Measurements from ENCODE around the gene MLX.
A peak's percentile ranks its signal among the peaks of the same experiment; 100 is the strongest.
"Not testable (repeated sequence)": the region's sequence is repeated elsewhere in the genome, so short reads cannot be mapped to it uniquely, and the experiment has no call there.

The MLX gene

DNA sequence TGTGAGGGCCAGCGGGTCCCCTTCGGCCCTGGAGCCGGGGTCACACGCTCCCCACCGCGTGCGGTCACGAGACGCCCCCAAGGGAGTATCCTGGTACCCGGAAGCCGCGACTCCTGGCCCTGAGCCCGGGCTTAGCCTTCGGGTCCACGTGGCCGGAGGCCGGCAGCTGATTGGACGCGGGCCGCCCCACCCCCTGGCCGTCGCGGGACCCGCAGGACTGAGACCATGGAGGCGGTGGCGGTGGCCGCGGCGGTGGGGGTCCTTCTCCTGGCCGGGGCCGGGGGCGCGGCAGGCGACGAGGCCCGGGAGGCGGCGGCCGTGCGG is 30.9 kb upstream of the MLX start, which contains the start of gene NAGLU:
NAGLU (plus strand) TSS at position 194 of the 324 bp plus-strand sequence; CDS start at position 226, 32 bp downstream.
- in situ Hi-C loops (cut with HindIII; ENCODE audit: low sequenced_read_pairs) = no loop called here
- peak; percentile 82 for DNase-seq (ENCODE audit: low read depth, low spot score)
- no peak for TF ChIP-seq CTCF (IDR thresholded peaks at IDR 0.05; ENCODE audit: low read depth, low read length)
- peak within 1 kb of the TSS; percentile 50 for H3K4me3 ChIP-seq (ENCODE audit: low read depth, low read length)

DNA sequence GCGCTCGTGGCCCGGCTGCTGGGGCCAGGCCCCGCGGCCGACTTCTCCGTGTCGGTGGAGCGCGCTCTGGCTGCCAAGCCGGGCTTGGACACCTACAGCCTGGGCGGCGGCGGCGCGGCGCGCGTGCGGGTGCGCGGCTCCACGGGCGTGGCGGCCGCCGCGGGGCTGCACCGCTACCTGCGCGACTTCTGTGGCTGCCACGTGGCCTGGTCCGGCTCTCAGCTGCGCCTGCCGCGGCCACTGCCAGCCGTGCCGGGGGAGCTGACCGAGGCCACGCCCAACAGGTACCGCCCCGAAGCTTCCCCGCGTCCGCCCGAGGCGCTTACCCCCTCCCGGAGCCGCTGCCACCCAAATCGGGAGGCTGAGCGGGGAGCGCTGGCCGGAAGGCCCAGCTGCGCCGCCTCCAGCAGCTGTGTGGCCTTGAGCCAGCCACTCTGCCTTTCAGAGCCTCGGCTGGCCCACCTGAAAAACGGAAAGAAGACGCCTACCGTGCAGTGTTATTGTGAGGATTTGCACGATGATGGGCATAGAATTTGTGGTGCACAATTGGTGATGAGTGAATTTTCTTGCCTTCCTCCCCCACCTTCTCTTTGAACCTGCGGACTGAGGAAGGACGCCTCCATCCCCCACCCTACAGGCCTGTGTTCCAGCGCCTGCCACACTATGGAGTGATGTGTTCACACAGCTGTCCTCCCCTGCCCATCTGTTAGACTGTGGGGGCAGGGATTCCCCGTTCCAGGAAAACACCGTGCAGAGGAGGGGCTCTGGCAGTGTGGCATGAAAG is 30.3 kb upstream of the MLX start:
- H3K4me3 ChIP-seq (ENCODE audit: low read depth, low read length) = peak overlapping the region; percentile 50
- in situ Hi-C loops (cut with HindIII; ENCODE audit: low sequenced_read_pairs) = no loop called here
- peak; percentile 74 for DNase-seq (ENCODE audit: low read depth, low spot score)
- TF ChIP-seq CTCF (IDR thresholded peaks at IDR 0.05; ENCODE audit: low read depth, low read length) = no peak

DNA sequence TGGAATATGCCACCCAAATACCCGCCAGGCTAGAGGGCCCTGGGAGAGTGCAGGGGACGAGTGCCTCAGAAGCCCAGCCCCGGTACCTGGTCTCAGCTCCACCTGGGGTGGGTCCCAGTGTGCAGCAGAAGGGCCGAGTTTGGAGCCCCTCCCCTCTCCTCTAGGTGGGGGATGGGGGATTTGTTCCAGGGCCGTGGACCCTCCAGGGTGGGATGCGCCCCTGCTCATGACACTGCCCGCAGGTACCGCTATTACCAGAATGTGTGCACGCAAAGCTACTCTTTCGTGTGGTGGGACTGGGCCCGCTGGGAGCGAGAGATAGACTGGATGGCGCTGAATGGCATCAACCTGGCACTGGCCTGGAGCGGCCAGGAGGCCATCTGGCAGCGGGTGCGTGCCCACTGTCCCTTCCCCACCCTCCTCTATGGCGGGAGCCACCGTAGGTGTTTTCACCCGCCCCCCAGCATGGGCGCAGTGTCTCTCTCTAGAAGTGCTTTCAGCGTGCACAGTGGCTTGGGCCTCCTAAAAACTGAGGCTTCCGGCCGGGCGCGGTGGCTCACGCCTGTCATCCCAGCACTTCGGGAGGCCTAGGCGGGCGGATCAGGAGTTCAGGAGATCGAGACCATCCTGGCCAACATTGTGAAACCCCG is 29.6 kb upstream of the MLX start:
- H3K4me3 ChIP-seq (ENCODE audit: low read depth, low read length) = peak overlapping the region; percentile 50
- DNase-seq (ENCODE audit: low read depth, low spot score) = no peak
- in situ Hi-C loops (cut with HindIII; ENCODE audit: low sequenced_read_pairs) = no loop called here
- TF ChIP-seq CTCF (IDR thresholded peaks at IDR 0.05; ENCODE audit: low read depth, low read length) = no peak

DNA sequence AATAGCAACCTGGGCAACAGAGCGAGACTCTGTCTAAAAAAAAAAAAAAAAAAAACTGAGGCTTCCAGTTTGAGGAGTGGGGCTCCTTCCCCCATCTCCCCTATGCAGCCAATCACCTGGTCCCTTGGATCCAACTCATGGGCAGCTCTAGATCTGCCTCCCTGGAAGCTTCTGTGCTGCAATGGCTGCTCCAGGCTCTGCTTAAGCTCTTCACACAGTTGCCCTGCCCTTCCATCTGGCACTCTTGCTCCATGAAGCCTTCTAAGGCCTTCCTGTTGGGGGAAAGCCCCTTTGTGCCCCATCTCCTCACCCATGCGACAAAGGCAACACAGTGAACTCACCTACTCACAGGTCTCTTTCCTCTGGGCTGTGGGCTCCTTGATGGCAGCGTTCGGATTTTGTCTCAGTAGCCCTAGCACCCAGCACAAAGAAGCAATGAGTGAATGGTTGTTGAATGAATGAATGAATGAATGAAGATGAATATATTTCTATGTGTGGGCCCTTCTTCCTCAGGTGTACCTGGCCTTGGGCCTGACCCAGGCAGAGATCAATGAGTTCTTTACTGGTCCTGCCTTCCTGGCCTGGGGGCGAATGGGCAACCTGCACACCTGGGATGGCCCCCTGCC is 29.0 kb upstream of the MLX start:
- in situ Hi-C loops (cut with HindIII; ENCODE audit: low sequenced_read_pairs) = no loop called here
- no peak for TF ChIP-seq CTCF (IDR thresholded peaks at IDR 0.05; ENCODE audit: low read depth, low read length)
- no peak overlapping the region for H3K4me3 ChIP-seq (ENCODE audit: low read depth, low read length)
- DNase-seq (ENCODE audit: low read depth, low spot score) = no peak

GRCh38 chr17:42538482-42538881 is 28.4 kb upstream of the MLX start:
- TF ChIP-seq CTCF (IDR thresholded peaks at IDR 0.05; ENCODE audit: low read depth, low read length) = no peak
- in situ Hi-C loops (cut with HindIII; ENCODE audit: low sequenced_read_pairs) = no loop called here
- H3K4me3 ChIP-seq (ENCODE audit: low read depth, low read length) = no peak overlapping the region
- DNase-seq (ENCODE audit: low read depth, low spot score) = no peak

- H3K4me3 ChIP-seq (ENCODE audit: low read depth, low read length); in situ Hi-C loops (cut with HindIII; ENCODE audit: low sequenced_read_pairs); DNase-seq (ENCODE audit: low read depth, low spot score): not testable (repeated sequence)
Measured at GRCh38 chr17:42540558-42540957, 26.3 kb upstream of the MLX start.
